Germinal center (tissue), 1 donor: ENCODE results near the gene NSMCE1.

Experiments
- DNase-seq: peaks from one replicate; pipeline ENCODE4 v3.0.0; 2012; ENCODE audit warnings: mixed read lengths, low spot score

Gene NSMCE1

DNA sequence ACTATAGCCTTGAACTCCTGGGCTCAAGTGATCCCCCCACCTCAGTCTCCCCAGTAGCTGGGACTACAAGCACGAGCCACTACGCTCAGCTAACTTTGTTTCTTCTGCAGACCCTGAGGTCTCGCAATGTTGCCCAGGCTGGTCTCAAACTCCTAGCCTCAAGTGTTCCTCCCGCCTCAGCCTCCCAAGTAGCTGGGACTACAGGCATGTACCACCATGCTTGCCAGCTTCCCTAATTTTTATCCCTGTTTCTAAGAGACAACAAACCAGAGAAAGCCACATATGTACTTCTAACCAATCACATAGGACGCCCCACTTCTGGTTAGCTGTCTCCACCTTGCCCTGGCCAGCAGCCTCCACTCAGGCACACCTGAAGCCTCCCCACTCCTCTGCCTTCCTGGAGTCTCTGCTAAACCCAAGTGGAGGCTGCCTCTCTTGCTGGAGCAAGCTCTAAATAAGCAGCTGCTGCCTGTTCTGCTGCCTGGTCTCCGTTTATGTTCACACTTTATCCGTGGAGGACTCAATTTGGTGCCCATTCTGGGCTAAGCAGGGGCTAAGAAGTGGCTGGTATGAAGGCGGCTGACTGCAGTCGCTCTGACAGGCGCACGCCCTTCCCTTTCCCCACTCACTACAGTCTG, 24.7 kb downstream of the NSMCE1 start:
- DNase-seq: no peak

DNA sequence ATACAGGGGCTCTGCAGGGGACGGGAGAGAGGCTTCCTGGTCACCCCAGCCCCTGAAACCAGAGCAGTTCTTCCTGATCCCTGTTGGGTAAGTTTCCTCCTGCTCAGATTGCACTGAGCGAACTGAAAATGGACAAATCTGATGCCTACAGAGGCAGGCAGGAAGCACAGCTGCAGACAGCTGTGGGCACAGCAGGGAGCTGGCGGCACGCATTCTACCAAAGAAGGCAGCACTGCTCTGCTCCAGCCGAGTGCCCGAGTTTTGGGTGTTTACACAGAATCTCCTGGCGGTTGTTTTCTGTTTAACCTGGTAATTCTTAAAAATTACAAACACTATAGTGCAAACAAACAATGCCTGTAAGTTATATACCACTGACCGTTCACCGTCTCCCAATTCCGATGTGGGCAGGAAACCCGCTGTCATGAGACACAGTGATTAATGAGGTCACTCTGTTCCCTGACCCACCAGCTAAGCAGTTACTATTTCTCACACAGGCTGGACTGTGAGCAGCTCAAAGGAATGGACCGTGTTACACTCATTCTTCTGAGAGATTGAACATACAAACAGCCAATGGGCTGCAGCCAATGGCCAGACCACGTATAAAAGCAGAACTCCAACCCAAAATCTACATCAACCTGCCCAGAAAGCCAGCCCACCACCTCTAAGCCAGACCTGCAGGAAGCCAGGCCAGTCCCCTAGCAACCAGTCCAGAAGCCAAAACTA, 25.5 kb downstream of the NSMCE1 start:
- no peak for DNase-seq

DNA sequence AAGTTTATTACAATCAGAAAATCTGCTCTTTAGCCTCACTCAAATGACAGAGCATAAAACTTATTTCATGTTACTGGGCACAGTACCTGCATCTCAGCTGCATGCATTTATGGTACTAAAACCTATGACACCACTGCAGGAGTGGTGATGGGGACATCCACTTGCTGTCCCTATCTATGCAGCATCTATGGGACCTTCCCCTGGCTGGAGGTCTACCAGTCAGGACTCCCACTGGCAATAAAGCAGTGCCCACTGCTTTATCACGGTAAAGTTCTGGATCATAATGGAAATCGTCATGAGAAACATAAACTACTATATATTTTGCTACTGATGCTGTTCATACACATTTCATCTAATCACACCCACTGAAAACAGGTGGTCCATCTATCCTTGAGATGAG, 26.2 kb downstream of the NSMCE1 start:
- DNase-seq: no peak

DNA sequence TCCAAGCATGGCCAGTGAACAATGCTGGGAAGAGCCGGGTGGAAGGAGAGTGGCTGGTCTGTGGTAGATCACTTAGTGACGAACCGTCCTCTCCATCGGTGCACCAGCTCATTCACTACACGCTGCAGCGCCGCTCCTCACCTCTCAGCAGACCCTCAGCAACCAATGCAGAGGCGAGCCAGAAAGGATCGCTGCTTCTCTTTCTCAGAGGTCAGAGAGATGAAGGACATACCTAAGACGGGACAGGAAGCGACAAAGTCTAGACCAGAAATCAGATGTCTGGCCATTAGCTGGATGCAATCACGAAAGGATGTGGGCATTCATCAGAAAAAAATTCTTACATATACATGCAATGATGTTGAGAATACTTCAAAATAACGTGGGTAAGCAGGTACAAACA, 26.9 kb downstream of the NSMCE1 start:
- no peak for DNase-seq

DNA sequence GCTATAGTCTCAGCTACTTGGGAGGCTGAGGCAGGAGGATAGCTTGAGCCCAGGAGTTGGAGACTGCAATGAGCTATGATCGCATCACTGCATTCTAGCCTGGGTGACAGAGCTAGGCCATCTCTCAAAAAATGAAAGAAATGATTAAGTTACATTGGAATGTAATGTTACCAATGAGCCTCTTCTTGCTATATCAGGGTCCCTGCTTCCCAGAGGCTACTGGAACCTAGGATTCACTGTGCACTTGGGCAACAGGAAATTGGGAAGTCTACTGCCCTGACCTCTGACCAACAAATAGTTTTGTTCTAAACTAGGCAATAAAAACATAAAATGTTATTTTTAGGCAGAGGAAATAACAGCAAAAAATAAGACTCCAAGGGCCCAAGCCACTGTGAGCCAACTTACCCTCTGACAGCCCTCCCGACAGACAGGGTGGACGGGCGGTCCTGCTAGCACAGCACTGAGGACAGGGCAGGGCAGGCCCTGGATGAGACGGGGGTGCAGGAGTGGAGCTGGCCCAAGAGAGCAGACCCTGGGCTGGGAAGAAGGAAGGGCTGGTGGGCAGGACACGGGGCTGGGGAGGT, 27.5 kb downstream of the NSMCE1 start:
- no peak for DNase-seq

DNA sequence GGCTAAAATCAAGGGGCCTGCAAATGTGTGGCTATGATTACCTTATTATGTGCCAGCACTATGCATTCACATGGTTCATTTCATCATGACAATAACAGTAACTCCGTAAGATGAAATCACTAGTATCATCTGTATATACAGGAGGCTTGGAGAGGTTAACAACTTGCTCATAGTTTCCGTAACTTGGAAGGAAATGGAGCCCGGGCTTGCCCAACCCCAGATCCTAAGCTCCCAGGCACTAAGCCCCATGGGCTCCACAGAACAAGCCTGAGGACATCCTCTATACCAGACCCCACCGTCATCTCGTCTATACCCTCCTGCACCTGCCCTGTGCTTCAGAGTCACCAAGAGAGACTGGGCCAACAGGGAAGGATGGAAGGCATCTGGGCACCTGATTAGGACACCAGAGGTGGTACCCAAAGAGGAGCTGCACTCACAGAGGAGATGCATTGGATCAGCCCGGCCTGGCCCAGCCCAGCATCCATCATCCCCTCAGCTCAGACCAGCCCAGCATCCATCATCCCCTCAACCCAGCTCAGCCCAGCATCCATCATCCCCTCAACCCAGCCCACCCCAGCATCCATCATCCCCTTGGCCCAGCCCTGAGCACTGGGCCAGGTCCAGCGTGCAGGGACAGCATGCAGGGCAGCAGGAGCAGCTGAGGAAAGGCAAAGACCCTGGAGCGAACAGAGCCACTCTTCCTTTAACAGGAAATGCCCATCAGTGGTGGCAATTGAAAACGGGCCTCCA, 28.5 kb downstream of the NSMCE1 start:
- DNase-seq: no peak

DNA sequence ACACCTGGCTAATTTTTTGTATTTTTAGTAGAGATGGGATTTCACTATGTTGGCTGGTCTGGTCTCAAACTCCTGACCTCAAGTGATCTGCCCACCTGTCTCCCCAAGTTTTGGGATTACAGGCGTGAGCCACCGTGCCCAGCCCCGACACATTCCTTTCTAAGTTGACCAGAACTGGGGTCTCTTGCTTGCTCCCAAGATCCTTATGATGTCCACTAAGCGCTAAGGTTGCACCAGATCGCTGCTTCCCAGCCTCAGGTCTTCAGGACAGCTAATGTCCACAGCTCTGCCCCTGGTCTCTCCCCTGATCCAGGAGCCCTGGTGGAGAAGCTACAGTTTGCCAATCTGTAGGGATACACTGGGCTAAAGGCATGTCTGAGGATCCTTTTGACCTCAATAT, 29.5 kb downstream of the NSMCE1 start:
- no peak for DNase-seq

DNA sequence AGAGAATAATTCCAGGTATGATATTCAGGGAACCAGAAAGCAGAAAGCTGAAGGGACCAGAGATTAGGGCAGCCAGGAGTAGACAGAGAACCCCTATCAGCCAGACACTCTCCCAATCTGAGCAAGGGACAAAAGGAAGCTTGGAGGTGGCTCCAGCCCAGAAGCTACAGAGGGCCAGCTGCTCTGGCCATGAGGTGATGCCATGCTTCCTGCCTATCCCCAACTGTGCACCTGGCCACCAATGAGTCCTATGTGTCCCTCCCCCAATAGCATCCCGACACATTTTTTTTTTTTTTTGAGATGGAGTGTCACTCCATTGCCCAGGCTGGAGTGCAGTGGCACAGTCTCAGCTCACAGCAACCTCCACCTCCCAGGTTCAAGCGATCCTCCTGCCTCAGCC, 30.0 kb downstream of the NSMCE1 start:
- no peak for DNase-seq

DNA sequence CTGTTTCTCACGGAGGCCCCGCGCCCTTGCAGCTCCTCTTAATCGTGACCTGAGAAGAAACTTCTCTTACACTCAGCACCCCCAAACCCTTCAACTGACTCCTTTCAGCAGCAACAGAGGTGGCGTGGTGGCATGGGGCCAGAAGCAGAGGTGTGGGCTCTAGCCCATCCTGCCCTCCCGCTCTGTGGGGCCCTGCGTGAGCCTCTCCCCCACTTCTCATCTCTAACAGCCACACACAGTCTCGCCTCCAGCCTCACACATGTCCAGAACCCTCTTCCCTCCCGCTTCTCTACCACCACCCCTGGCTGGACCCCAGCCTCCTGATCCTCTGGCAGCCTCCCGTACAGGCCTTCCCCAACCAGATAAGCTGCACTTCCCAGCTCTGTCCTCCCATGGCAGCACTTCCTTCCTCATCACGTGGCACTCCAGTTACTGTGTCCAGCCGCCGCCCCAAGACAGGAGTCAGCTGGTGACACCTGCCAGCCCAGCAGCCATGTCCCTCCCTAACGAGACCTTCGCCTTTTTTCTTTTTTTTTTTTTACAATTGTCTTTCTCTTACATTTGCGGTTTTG, 30.5 kb downstream of the NSMCE1 start:
- DNase-seq: no peak

DNA sequence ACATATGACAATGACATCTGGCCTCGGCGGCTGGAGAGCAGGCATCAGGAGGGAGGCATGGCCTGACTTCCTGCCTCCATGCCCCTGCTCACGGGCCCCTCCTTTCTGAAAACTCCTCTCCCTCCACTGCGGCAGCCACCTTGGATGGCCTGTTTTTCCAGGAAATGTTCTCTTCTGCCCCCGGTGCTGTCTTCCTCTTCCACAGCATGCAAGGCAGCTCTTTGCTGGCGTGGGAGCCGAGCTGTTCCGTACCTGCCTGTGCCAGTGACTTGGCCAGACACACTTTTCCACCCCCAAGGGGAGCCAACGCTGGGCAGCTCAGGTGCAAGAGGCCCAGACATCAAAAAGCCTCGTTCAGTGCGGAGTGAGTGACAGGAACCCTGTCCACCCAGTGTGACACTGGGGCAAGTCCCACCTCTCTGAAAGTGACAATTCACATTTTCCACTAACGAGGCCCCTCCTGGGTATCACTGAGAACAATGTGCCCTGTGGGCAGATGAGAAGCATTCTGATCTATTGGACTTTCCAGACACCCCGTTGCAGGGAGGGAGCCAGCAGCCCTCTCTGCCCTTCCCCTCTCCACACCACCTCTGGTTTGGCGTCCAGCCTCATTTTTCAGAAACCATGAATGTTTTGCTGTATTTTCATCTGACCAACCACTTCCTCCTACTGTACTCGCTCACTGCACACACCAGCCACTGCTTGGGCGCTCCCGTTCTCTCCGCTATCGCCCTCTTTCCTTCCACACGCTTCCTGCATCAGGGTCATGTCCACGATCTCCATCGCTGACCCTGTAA, 31.2 kb downstream of the NSMCE1 start:
- peak; percentile 76 for DNase-seq

DNA sequence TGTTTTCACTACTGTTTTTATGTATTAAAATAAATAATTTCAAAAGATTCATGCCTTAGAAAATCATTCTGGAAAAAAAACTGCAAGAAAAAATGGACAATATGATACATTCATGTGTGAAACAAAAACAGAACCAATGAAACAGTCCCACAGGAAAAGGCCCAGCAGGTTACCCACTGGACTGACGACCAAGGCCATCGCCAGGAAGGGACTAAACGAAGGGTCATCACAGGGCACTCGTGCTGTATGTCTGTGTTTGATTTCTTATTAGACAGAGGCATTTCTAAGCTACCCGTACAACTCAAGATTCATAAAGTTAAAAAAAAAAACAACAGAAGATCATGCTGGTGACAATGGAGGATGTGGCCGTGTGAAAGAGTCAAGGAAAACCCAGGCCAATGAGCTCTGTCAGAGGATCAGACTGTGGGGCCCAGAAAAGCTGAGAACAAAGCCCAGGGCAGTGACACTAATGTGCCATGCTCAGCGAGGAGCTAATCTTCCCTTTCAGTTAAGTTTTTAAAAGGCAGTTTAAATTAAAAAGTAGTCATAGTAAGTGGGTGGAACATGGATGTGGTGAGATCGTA, 31.8 kb downstream of the NSMCE1 start:
- DNase-seq: no peak

DNA sequence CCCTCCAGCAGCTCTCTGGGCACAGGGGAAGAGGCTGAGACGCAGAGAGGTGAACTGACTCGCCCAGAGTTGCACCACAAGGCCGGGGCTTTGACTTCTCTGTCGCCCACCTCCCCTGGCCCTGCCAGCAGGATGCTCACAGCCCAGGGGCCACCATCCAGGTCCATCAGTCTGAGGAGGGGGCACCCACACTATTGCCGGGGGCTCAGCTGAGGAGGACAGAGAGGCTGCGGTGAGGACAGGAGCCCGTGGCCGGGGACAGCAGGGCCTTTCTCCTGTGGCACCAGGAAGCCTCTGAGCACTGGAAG, 32.7 kb downstream of the NSMCE1 start:
- DNase-seq: no peak

DNA sequence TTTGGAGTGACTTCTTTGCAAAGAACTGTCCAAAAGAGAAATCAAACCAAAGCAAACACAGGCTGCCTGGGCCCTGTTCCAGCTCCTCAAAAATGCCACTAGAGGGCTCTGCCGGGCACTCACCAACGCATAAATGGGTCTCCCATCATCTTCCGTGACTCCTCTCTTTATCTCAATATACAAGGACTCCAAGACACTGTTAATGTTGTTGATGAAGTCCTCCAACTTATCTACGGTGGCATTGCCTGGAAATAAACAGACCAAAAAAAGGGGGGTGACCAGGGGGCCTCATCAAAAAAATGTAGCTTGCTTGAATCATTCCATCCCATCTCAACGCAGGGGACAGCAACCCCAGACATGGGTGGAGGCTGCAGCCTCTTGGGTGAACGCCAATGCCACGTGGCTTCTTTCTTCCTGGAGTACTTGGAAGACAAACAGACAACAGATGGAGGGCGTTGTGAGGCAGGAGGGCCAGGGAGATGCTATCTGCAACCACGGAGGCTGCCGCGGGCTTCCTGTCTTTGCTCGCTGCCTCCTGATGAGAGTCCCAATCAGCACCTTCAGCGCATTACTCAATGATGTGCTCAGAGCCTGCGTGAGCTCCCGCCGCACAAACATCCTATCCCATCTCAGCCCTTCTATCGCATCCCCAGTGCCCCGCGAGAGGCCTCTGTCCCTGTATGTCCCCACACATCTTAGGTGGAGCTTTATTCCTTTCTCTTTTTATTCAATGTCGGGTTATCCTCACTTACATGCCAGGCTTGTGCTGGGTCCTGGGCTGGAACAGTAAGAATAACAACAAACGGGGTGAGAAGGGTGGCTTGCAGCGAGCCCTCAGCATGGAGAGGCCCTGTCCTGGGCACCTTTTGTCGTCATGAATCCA, 33.3 kb downstream of the NSMCE1 start:
- peak; percentile 59 for DNase-seq

DNA sequence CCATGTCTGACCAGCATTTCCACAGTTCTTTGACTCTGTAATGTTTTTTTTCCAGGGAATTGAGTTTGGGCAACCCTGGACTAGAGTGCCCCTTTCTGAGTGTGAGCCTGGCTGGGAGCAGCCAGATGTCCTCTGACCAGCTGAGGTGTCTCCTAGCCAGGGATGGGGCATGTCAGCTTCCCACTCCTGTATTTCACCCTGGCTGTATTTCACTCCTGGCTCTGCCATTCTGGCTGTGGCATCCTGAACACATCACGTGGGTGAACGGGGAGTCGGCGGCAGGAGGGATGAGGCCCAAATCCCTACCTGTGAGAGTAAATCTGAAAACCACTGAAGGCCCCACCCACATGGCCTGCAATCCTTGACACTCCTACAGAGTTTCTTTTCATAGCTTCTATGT, 34.0 kb downstream of the NSMCE1 start:
- DNase-seq: no peak

DNA sequence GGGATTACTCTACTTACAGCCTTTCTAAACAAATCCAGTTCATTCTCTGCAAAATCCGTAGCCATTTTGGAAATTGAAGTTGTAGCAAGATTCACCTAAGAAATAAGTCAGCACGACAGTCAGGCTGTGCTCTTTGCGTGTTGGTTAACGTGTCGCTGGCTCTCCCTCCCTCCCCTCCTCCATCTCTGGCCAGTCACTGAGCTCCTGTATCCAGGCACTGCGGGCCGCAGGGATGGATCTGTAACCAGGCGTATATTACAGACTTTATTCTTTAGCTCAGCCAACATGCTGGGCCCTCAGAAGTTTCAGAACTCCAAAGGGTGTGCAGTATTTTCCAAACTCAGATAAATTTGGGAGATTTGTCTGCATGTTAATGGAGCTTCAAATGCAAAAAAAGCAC, 34.4 kb downstream of the NSMCE1 start:
- no peak for DNase-seq

DNA sequence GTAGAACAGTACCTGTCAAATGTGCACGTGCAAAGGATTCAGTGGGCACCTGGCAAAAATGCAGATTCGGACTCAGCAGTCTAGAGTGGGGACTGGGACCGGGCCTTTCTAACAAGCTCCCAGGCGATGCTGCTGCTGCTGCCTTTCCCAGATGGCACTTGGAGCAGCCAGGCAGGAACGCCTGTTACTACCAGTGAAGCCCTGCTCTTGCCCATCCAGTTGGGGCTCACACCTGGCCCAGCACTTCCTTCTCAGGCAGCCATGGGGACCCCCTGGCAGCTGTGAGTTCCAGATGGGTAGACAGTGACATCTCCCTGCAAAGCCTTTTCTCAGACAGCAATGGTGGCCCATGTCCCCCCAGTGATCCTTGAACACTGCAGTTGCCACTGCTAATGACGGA, 34.8 kb downstream of the NSMCE1 start:
- DNase-seq: no peak

DNA sequence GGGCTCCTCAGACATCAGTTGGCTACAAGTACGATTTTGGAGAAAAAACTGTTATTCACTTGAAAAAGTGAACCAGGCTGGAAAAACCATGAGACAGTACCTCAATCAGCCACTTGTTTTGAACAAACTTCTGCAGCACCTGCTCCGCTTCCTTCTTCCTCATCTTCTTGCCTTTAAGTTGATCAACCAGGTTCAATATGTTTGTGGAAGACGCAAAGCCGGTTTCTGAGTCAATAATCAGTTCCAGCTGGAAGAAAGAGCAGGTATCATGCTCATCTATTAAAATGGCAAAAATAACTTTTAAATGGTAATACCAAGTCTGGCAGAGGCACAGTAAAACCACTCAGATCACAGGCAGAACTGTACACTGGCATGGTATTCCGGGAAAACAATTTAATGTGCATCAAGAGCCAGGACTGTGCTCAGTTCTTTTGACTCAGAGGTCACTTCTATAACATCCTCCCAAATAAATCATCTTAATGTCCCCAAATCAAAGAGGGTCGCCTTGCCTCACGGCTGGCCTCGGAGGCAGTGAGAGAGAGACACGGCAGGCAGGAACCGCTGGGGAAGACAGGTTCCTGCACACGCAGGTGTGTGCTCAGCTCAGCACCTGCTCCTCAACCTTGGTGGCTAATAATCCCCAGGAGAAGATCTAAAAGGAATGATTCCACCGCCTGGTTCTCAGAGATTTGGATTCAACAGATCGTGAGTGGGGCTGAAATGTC, 35.5 kb downstream of the NSMCE1 start:
- DNase-seq: no peak

DNA sequence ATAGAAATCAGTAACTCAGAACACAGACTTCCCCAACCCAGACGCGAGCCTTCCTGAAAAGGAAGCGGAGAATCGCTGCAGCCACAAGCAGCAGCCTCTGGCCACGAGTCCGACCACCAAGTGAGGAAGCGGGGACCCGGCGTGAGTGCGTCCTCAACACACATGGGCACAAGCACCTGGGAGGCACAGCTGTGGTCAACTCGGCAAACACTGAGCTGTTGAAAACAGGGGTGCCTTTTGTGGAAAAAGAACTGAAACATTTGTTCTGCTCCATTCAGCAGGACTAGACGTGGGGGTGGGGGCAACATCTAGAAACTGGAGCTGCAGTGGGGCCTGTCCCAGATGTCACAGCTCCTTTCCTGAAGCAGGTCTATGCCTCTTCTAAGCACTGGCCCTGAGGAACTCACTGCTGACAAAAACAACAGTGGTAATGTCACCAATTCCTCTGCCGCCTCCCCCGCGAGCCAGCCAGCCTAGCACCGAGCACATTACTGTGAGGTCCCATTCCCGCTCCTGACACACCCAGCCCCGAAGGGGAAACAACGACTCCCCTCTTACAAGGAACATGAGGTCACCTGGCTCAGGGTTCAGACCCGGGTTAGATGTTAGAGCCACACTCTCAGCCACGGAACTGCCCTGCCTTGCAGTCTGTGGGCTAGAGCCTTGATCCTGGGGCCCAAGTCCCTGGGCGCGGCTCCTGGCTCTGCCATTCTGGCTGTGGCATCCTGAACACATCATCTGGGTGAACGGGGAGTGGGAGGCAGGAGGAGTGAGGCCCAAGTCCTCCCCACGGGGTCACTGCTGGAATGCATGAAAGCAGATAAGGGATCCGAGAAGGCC, 36.3 kb downstream of the NSMCE1 start:
- peak; percentile 63 for DNase-seq

DNA sequence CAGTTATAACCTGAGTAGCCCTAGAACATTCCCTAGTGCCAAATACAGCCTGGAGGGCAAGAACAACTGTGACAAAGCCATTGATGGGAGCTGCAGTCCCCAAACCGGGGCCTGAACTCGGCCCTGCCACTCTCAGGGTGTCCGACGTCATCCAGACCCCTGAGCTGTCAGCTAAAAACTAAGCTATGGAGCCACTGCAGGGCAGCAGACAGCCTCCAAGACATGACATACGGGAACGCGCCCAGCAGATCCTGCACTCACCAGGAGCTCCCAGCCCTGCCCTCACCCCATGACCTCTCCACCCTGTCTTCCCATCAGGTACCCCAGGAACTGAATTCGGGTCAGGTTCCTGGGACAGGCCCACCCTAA, 36.9 kb downstream of the NSMCE1 start:
- DNase-seq: no peak
